SK-N-SH (cell line): Measurements from ENCODE around the gene CHMP4A. TPM values are rescaled to one million over a fixed set of nuclear protein-coding genes. Genes with fewer than 3 reads are reported as not detected.
A peak's percentile ranks its signal among the peaks of the same experiment; 100 is the strongest.

Experiments used
- CTCF ChIA-PET: fragments of 300-600, 350-600 bp; formaldehyde crosslinking; extraction: SDS; loops from one replicate; lab custom pipeline; 2021; lab: Yijun Ruan, JAX
- POLR2A ChIA-PET: fragments of 350-600 bp; sonication (Branson Sonifier 250); formaldehyde crosslinking; extraction: SDS; loops from one replicate; lab custom pipeline; 2020; ENCODE audit warnings: antibody characterized with exemption, inconsistent platforms; lab: Yijun Ruan, JAX
- DNase-seq: peaks from one replicate; pipeline ENCODE4 v3.0.0; 2012
- H2AFZ ChIP-seq: fragments of 200-600 bp; sonication (generic); 2 replicates; pipeline ENCODE4 v1.8.1; 2016; ENCODE audit warnings: antibody characterized with exemption, mild to moderate bottlenecking, low read depth
- H3F3A ChIP-seq: fragments of 200-600 bp; sonication (generic); replicated peaks from 2 replicates; pipeline ENCODE3; 2016; ENCODE audit warnings: antibody characterized with exemption, mild to moderate bottlenecking; ENCODE audit not compliant: insufficient read depth
- H3K27ac ChIP-seq, 2 experiments: fragments of 200-500 bp in 1 of 2; fragments of 200-600 bp in 1 of 2; sonication (Bioruptor generic) in 1 of 2; sonication (generic), shearing (Covaris generic) in 1 of 2; 2 replicates each; pipeline versions ENCODE4 v1.5.1 to v1.6.1; 2014 to 2016; ENCODE audit warnings: low read depth in 2 of 2, inconsistent platforms in 1 of 2, low read length in 1 of 2, mild to moderate bottlenecking in 1 of 2, mixed read lengths in 1 of 2
- H3K27me3 ChIP-seq: fragments of 200-600 bp; sonication (generic), shearing (Covaris generic); 2 replicates; pipeline ENCODE4 v1.6.1; 2016; ENCODE audit warnings: mixed run types; ENCODE audit not compliant: insufficient read depth
- H3K36me3 ChIP-seq, 2 experiments: fragments of 200-500 bp in 1 of 2; fragments of 200-600 bp in 1 of 2; sonication (Bioruptor generic) in 1 of 2; sonication (generic) in 1 of 2; replicated peaks in 1 of 2; 2 replicates each; pipeline versions ENCODE3 to v1.5.1; 2014 to 2016; ENCODE audit warnings: low read length in 1 of 2, mild to moderate bottlenecking in 1 of 2; ENCODE audit not compliant: insufficient read depth in 2 of 2, control insufficient read depth in 1 of 2
- H3K4me1 ChIP-seq, 2 experiments: fragments of 200-500 bp in 1 of 2; fragments of 200-600 bp in 1 of 2; sonication (Bioruptor generic) in 1 of 2; sonication (generic), shearing (Covaris generic) in 1 of 2; 2 replicates each; pipeline versions ENCODE4 v1.5.1 to v1.6.1; 2014 to 2016; ENCODE audit warnings: low read depth in 1 of 2, low read length in 1 of 2, mixed run types in 1 of 2; ENCODE audit not compliant: insufficient read depth in 2 of 2, control insufficient read depth in 1 of 2
- H3K4me2 ChIP-seq: fragments of 200-600 bp; sonication (generic), shearing (Covaris generic); 2 replicates; pipeline ENCODE4 v1.6.1; 2017; ENCODE audit warnings: mixed run types
- H3K4me3 ChIP-seq, 2 experiments: fragments of 200-500 bp in 1 of 2; fragments of 200-600 bp in 1 of 2; sonication (Bioruptor generic) in 1 of 2; sonication (generic), shearing (Covaris generic) in 1 of 2; 2 replicates each; pipeline versions ENCODE4 v1.5.1 to v1.8.1; 2014 to 2016; ENCODE audit warnings: low read depth in 2 of 2, inconsistent platforms in 1 of 2, low read length in 1 of 2, mild to moderate bottlenecking in 1 of 2, mixed read lengths in 1 of 2, moderate library complexity in 1 of 2
- H3K79me2 ChIP-seq: fragments of 200-600 bp; sonication (generic); 2 replicates; pipeline ENCODE4 v1.8.1; 2017; ENCODE audit warnings: mild to moderate bottlenecking; ENCODE audit not compliant: insufficient read depth
- H3K9ac ChIP-seq: fragments of 200-600 bp; sonication (generic); 2 replicates; pipeline ENCODE4 v1.6.1; 2017; ENCODE audit warnings: mixed run types
- H3K9me2 ChIP-seq: fragments of 200-600 bp; sonication (generic); 2 replicates; pipeline ENCODE4 v1.6.1; 2017; ENCODE audit warnings: mixed run types
- H3K9me3 ChIP-seq: fragments of 200-600 bp; sonication (generic); 2 replicates; pipeline ENCODE4 v1.6.1; 2017; ENCODE audit warnings: mixed run types, mild to moderate bottlenecking, moderate library complexity
- H4K20me1 ChIP-seq: fragments of 200-600 bp; sonication (generic); 2 replicates; pipeline ENCODE4 v1.6.1; 2017; ENCODE audit warnings: mild to moderate bottlenecking, mixed run types; ENCODE audit not compliant: insufficient read depth
- CHD2 ChIP-seq: fragments of 150-350 bp; IDR thresholded peaks from 2 replicates; pipeline ENCODE4 v1.6.1; 2018; ENCODE audit warnings: low read length; ENCODE audit not compliant: partially characterized antibody
- ELF1 ChIP-seq: IDR thresholded peaks from 2 replicates; pipeline ENCODE4 v1.4.0; 2012
- EP300 ChIP-seq, 2 experiments: IDR thresholded peaks; 2 replicates each; pipeline versions ENCODE4 v1.4.0 to v1.6.1; 2012; ENCODE audit warnings: borderline replicate concordance in 1 of 2, low read depth in 1 of 2, low read length in 1 of 2
- FOSL2 ChIP-seq: IDR thresholded peaks from 2 replicates; pipeline ENCODE4 v1.4.0; 2012; ENCODE audit warnings: low read depth, mild to moderate bottlenecking, moderate library complexity, borderline replicate concordance
- FOXJ3 ChIP-seq: sonication (generic); formaldehyde crosslinking; IDR thresholded peaks from 2 replicates; pipeline ENCODE4 v1.5.1; 2020; ENCODE audit warnings: mild to moderate bottlenecking, missing genetic modification reagents
- FOXM1 ChIP-seq: IDR thresholded peaks from 2 replicates; pipeline ENCODE4 v1.4.0; 2012; ENCODE audit warnings: low read depth, mild to moderate bottlenecking
- GABPA ChIP-seq: IDR thresholded peaks from 2 replicates; pipeline ENCODE4 v1.4.0; 2012; ENCODE audit warnings: low read depth, mild to moderate bottlenecking
- IRF3 ChIP-seq: fragments of 150-350 bp; IDR thresholded peaks from 2 replicates; pipeline ENCODE4 v1.6.1; 2016; ENCODE audit warnings: mild to moderate bottlenecking, low read depth, low read length
- MAX ChIP-seq: IDR thresholded peaks from 2 replicates; pipeline ENCODE4 v1.4.0; 2012; ENCODE audit warnings: low read depth
- MEF2A ChIP-seq: IDR thresholded peaks from 2 replicates; pipeline ENCODE4 v1.4.0; 2012; ENCODE audit warnings: low read depth, borderline replicate concordance
- NRF1 ChIP-seq: IDR thresholded peaks from 2 replicates; pipeline ENCODE4 v1.6.1; 2012; ENCODE audit warnings: low read depth, mild to moderate bottlenecking, low read length
- RAD21 ChIP-seq: IDR thresholded peaks from 2 replicates; pipeline ENCODE4 v1.6.1; 2012; ENCODE audit warnings: mild to moderate bottlenecking, low read length
- RCOR1 ChIP-seq: fragments of 150-350 bp; IDR thresholded peaks from 2 replicates; pipeline ENCODE4 v1.6.1; 2017; ENCODE audit warnings: antibody characterized with exemption, low read length
- SMC3 ChIP-seq: IDR thresholded peaks from 2 replicates; pipeline ENCODE4 v1.6.1; 2012; ENCODE audit warnings: low read depth, low read length, improper control_type of control experiment
- TAF1 ChIP-seq: IDR thresholded peaks from 2 replicates; pipeline ENCODE4 v1.6.1; 2012; ENCODE audit warnings: low read depth, mild to moderate bottlenecking, low read length, moderate library complexity, borderline replicate concordance
- TCF12 ChIP-seq: IDR thresholded peaks from 2 replicates; pipeline ENCODE4 v1.4.0; 2012
- YY1 ChIP-seq: IDR thresholded peaks from 2 replicates; pipeline ENCODE4 v1.4.0; 2012; ENCODE audit warnings: low read depth, mild to moderate bottlenecking
- ZBTB33 ChIP-seq: IDR thresholded peaks from 2 replicates; pipeline ENCODE4 v1.4.0; 2012; ENCODE audit warnings: low read depth, borderline replicate concordance
- WGBS: methylation state at CpG from one replicate; pipeline ENCODE4 v1.1.6; 2017; ENCODE audit warnings: low lambda C conversion rate; 5-methylcytosine and 5-hydroxymethylcytosine counted together
- polyA plus RNA-seq, 3 experiments: library from polyadenylated mRNA; depleted of rRNA; stranded (reverse); fragments of >200 nt; gene quantifications; 2 replicates each; pipeline ENCODE4 v1.2.3, GENCODE V29; 2012

The CHMP4A gene
- polyA plus RNA-seq, 1 of the 3 experiments (the other 2 are of a cell fraction), result 92.4 TPM

DNA sequence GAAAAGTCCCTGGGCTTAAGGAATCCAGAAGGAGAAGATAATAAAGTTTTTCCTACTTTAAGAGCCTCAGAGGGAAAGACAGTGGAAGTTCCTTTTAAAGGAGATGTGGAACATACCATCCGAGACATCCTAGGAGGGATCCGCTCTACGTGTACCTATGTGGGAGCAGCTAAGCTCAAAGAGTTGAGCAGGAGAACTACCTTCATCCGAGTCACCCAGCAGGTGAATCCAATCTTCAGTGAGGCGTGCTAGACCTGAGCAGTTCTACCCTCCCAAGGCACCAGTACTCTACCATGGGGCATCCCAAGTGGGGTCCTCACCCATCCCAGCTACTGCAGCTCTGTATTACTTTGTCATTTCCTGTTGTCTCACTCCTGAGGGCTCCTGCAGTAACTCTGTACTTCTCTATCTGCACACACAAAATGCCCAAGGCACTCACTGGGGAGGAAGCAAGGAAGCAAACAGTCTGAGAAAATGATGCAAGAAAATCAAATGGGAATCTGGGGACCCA, 25.3 kb upstream of the CHMP4A start:
- Histone ChIP-seq H3K9me2 (no peaks in the 10 kb centered on the region), H3K36me3 (peaks cover 56 to 69% of the 10 kb centered on the region in 2 experiments), H3K9me3 (no peaks in the 10 kb centered on the region), H4K20me1 (no peaks in the 10 kb centered on the region), H3K27me3 (no peaks in the 10 kb centered on the region), H3K4me1 (peaks cover 32 to 37% of the 10 kb centered on the region in 2 experiments; a peak in 3 of 4 replicates), H3K9ac (no peak overlapping the region), H3K4me3 (no peak overlapping the region), H3F3A (peaks cover 23% of the 10 kb centered on the region), H2AFZ (no peak overlapping the region), H3K4me2 (peak overlapping the region; percentile 95; the same call in 1 of the 2 replicates), H3K79me2 (peaks cover 59% of the 10 kb centered on the region), H3K27ac (no peak overlapping the region; a peak in 1 of 4 replicates)
- DNase-seq, result no peak
- ChIA-PET POLR2A (interaction anchor here (0.5 to 1.2 kb wide), 2 partner anchors 19 to 36 kb away, joined by 5 to 6 read pairs; no protein-coding TSS in a partner anchor), CTCF (interaction anchor here (0.7 to 12.0 kb wide), 6 partner anchors 15 to 193 kb away, joined by 3 to 191 read pairs (median 7); partner anchors contain the start of genes DHRS1, MDP1 and NOP9)
- no peak for TF ChIP-seq IRF3
- TF ChIP-seq RAD21, result no peak
- TF ChIP-seq ELF1, result no peak
- TF ChIP-seq SMC3, result no peak
- no peak for TF ChIP-seq EP300 (IDR thresholded peaks at IDR 0.05; ENCODE audit: borderline replicate concordance in 1 of 2, low read depth in 1 of 2, low read length in 1 of 2)
- no peak for TF ChIP-seq TCF12
- TF ChIP-seq CHD2, result no peak
- no peak for TF ChIP-seq YY1
- no peak for TF ChIP-seq FOXM1
- no peak for TF ChIP-seq TAF1
- TF ChIP-seq FOSL2, result no peak
- no peak for TF ChIP-seq NRF1
- no peak for TF ChIP-seq GABPA
- TF ChIP-seq MEF2A, result no peak
- TF ChIP-seq ZBTB33, result no peak
- WGBS, result 89% methylated on average over 5 of the region's 5 CpGs

DNA sequence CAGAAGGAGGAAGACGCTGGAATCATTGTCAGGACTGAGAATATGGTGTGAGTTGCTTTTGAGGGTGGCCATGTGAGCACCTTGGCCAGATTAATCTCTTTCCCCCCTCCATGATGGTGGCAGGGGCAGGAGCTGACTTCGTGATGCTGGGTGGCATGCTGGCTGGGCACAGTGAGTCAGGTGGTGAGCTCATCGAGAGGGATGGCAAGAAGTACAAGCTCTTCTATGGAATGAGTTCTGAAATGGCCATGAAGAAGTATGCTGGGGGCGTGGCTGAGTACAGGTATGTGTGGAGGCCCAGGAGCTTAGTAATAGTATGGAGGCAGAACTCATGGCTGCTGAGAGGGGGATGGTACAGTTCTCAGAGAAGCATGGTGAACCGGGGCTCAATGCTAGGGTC, 24.8 kb upstream of the CHMP4A start:
- peak; percentile 42; the same call in 1 of the 2 replicates for TF ChIP-seq MAX
- TF ChIP-seq FOXJ3 (CRISPR knock-in tag), result no peak
- no peak for TF ChIP-seq RCOR1
- TF ChIP-seq, all 33 proteins: peak for 1
- Histone ChIP-seq H3K27ac (no peak overlapping the region), H3K9me3 (no peaks in the 10 kb centered on the region), H4K20me1 (no peaks in the 10 kb centered on the region), H3K4me3 (no peak overlapping the region), H3K79me2 (peaks cover 64% of the 10 kb centered on the region), H3K4me1 (peaks cover 33 to 35% of the 10 kb centered on the region in 2 experiments; a peak in 3 of 4 replicates), H3K9me2 (no peaks in the 10 kb centered on the region), H3K4me2 (no peak overlapping the region), H3K9ac (no peak overlapping the region), H3F3A (peaks cover 18% of the 10 kb centered on the region), H2AFZ (no peak overlapping the region), H3K36me3 (peaks cover 56 to 69% of the 10 kb centered on the region in 2 experiments), H3K27me3 (no peaks in the 10 kb centered on the region)
- CTCF ChIA-PET, result interaction anchor here (0.7 to 12.0 kb wide), 8 partner anchors 14 to 193 kb away, joined by 3 to 191 read pairs (median 7); partner anchors contain the start of genes CIDEB, DHRS1, MDP1 and NOP9
- POLR2A ChIA-PET, result interaction anchor here (1.2 kb wide), 1 partner anchor 18 kb away, joined by 6 read pairs; no protein-coding TSS in a partner anchor
- 83% methylated on average over 5 of the region's 5 CpGs for WGBS
- no peak for DNase-seq
